Type B pancreatic cell (in vitro differentiated cells): Measurements from ENCODE around the gene CCNT1. TPM values are rescaled to one million over a fixed set of nuclear protein-coding genes. Genes with fewer than 3 reads are reported as not detected.

ENCODE experiments used
- DNase-seq: peaks from one replicate; pipeline ENCODE4 v3.0.0; 2021; ENCODE audit warnings: mixed read lengths; ENCODE audit not compliant: unreplicated experiment; ENCODE audit errors: extremely low spot score
- H3K27ac Mint-ChIP-seq: 2 replicates; pipeline ENCODE4 v1.8.0; 2021; ENCODE audit warnings: mild to moderate bottlenecking, mixed read lengths
- H3K27me3 Mint-ChIP-seq: 2 replicates; pipeline ENCODE4 v1.8.0; 2021; ENCODE audit warnings: mixed read lengths
- H3K36me3 Mint-ChIP-seq: 2 replicates; pipeline ENCODE4 v1.8.0; 2021; ENCODE audit warnings: mixed read lengths
- H3K4me1 Mint-ChIP-seq: one replicate; pipeline ENCODE4 v1.8.0; 2021; ENCODE audit warnings: mixed read lengths; ENCODE audit not compliant: unreplicated experiment
- H3K4me3 Mint-ChIP-seq: 2 replicates; pipeline ENCODE4 v1.8.0; 2021; ENCODE audit warnings: mild to moderate bottlenecking, mixed read lengths
- H3K9me3 Mint-ChIP-seq: 2 replicates; pipeline ENCODE4 v1.8.0; 2021; ENCODE audit warnings: mixed read lengths
- CTCF ChIP-seq: fragments of 200-600 bp; sonication (generic); conservative IDR thresholded peaks from 2 replicates; pipeline ENCODE4 v1.5.0; 2021; ENCODE audit warnings: antibody characterized with exemption, mild to moderate bottlenecking
- total RNA-seq: library from RNA; stranded (reverse); gene quantifications from 2 replicates; pipeline ENCODE4 v1.2.1, GENCODE V29; 2021; ENCODE audit warnings: low replicate concordance

The CCNT1 gene
- total RNA-seq, 1 donor from 2014 or later, result 46.9 TPM

GRCh38 chr12:48696626-48697025, 19.9 kb downstream of the CCNT1 start:
- Mint-ChIP-seq H3K9me3 (no peaks in the 10 kb centered on the region), H3K27me3 (no peaks in the 10 kb centered on the region), H3K4me1 (no peaks in the 10 kb centered on the region), H3K36me3 (peaks cover 42% of the 10 kb centered on the region), H3K4me3 (no peak overlapping the region), H3K27ac (no peak overlapping the region)
- TF ChIP-seq CTCF, result no peak
- DNase-seq, result no peak

- H3K36me3 Mint-ChIP-seq, result peaks cover 44% of the 10 kb centered on the region
These were observed 20.6 kb downstream of the CCNT1 start for GRCh38 chr12:48695859-48696258.

GRCh38 chr12:48694038-48694437, 22.5 kb downstream of the CCNT1 start:
- Mint-ChIP-seq H3K4me1 (no peaks in the 10 kb centered on the region), H3K4me3 (no peak overlapping the region), H3K36me3 (peaks cover 35% of the 10 kb centered on the region), H3K27me3 (no peaks in the 10 kb centered on the region), H3K9me3 (no peaks in the 10 kb centered on the region), H3K27ac (no peak overlapping the region)
- DNase-seq, result no peak
- no peak for TF ChIP-seq CTCF

More at GRCh38 chr12:48695859-48696258, 20.6 kb downstream of the CCNT1 start:
- DNase-seq, result no peak
- H3K4me3 Mint-ChIP-seq, result no peak overlapping the region
- no peaks in the 10 kb centered on the region for H3K27me3 Mint-ChIP-seq
- no peak overlapping the region for H3K27ac Mint-ChIP-seq
- TF ChIP-seq CTCF, result no peak
- no peaks in the 10 kb centered on the region for H3K9me3 Mint-ChIP-seq
- H3K4me1 Mint-ChIP-seq, result no peaks in the 10 kb centered on the region

- Mint-ChIP-seq H3K27me3 (no peaks in the 10 kb centered on the region), H3K27ac (no peak overlapping the region), H3K36me3 (peaks cover 39% of the 10 kb centered on the region), H3K9me3 (no peaks in the 10 kb centered on the region), H3K4me1 (no peaks in the 10 kb centered on the region), H3K4me3 (no peak overlapping the region)
- no peak for DNase-seq
- no peak for TF ChIP-seq CTCF
These were observed 22.9 kb downstream of the CCNT1 start for GRCh38 chr12:48693572-48693971.

GRCh38 chr12:48691826-48692487, 24.6 kb downstream of the CCNT1 start:
- Mint-ChIP-seq H3K27ac (no peak overlapping the region), H3K27me3 (no peaks in the 10 kb centered on the region), H3K36me3 (peaks cover 39% of the 10 kb centered on the region), H3K9me3 (no peaks in the 10 kb centered on the region), H3K4me3 (no peak overlapping the region), H3K4me1 (no peaks in the 10 kb centered on the region)
- no peak for TF ChIP-seq CTCF
- DNase-seq, result no peak

- Mint-ChIP-seq H3K9me3 (no peaks in the 10 kb centered on the region), H3K4me1 (no peaks in the 10 kb centered on the region), H3K27me3 (no peaks in the 10 kb centered on the region), H3K4me3 (no peak overlapping the region), H3K27ac (no peak overlapping the region), H3K36me3 (peaks cover 42% of the 10 kb centered on the region)
- TF ChIP-seq CTCF, result no peak
- DNase-seq, result no peak
These were observed 25.5 kb downstream of the CCNT1 start for GRCh38 chr12:48690990-48691389.
